Memory B cell (primary cell): Measurements from ENCODE around the gene CCDC141.

Experiments used
- ATAC-seq: fragments of 150-1000 bp; cut with Tn5 transposase; 2 replicates; pipeline ENCODE4 v1.10.0; 2021; ENCODE audit warnings: low read depth, mild to moderate bottlenecking, moderate library complexity
- DNase-seq, 2 donors: peaks; one replicate each; pipeline ENCODE4 v3.0.0; 2022; ENCODE audit warnings: low spot score in 2 of 2
- H3K27ac Mint-ChIP-seq: one replicate; pipeline ENCODE4 v1.8.0; 2022; ENCODE audit warnings: mild to moderate bottlenecking, moderate library complexity, mixed read lengths
- H3K27me3 Mint-ChIP-seq: one replicate; pipeline ENCODE4 v1.8.0; 2022; ENCODE audit warnings: mixed read lengths
- H3K36me3 Mint-ChIP-seq: one replicate; pipeline ENCODE4 v1.8.0; 2022; ENCODE audit warnings: mild to moderate bottlenecking, mixed read lengths
- H3K4me1 Mint-ChIP-seq: one replicate; pipeline ENCODE4 v1.8.0; 2022; ENCODE audit warnings: mixed read lengths
- H3K4me3 Mint-ChIP-seq: one replicate; pipeline ENCODE4 v1.8.0; 2022; ENCODE audit warnings: mild to moderate bottlenecking, moderate library complexity, mixed read lengths
- H3K9me3 Mint-ChIP-seq: one replicate; pipeline ENCODE4 v1.8.0; 2022; ENCODE audit warnings: mixed read lengths

Gene CCDC141

GRCh38 chr2:178874529-178875240 is 175.3 kb downstream of the CCDC141 start:
- Mint-ChIP-seq H3K4me3 (no peak overlapping the region), H3K36me3 (peaks cover 19% of the 10 kb centered on the region), H3K27ac (no peak overlapping the region), H3K27me3 (no peaks in the 10 kb centered on the region), H3K9me3 (no peaks in the 10 kb centered on the region), H3K4me1 (no peaks in the 10 kb centered on the region)
- DNase-seq (no peak), ATAC-seq (no peak)

DNA sequence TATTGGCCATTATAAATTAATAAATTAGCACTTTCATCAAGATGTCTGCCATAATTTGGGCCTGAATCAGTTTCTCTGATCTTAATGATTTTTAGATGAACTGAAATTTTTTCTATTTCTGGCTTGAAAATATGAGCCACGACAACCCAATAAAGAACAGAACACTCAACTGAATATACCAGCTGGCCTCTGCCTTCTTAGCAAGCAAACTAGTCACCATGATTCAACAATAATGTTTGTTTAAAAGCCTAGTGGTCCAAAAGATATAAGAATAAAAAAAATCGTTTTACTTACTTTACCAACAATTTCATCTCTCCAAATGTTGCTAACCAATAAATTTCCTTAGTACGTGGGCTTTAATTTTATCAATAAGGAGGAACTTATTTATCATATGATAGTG is 176.0 kb downstream of the CCDC141 start:
- no peak for ATAC-seq

GRCh38 chr2:178871536-178871935 is 178.4 kb downstream of the CCDC141 start:
- ATAC-seq (no peak), DNase-seq (no peak)
- no peak overlapping the region for H3K27ac Mint-ChIP-seq
- no peak overlapping the region for H3K4me3 Mint-ChIP-seq
- H3K4me1 Mint-ChIP-seq: no peaks in the 10 kb centered on the region
- H3K36me3 Mint-ChIP-seq: peaks cover 21% of the 10 kb centered on the region
- H3K9me3 Mint-ChIP-seq: no peaks in the 10 kb centered on the region
- H3K27me3 Mint-ChIP-seq: no peaks in the 10 kb centered on the region

More for the DNA sequence above, 176.0 kb downstream of the CCDC141 start:
- Mint-ChIP-seq H3K27me3 (no peaks in the 10 kb centered on the region), H3K4me1 (no peaks in the 10 kb centered on the region), H3K4me3 (no peak overlapping the region), H3K36me3 (peaks cover 16% of the 10 kb centered on the region), H3K9me3 (no peaks in the 10 kb centered on the region), H3K27ac (no peak overlapping the region)
- no peak for DNase-seq

GRCh38 chr2:178870703-178871102 is 179.2 kb downstream of the CCDC141 start:
- Mint-ChIP-seq H3K4me1 (no peaks in the 10 kb centered on the region), H3K27me3 (no peaks in the 10 kb centered on the region), H3K4me3 (no peak overlapping the region), H3K9me3 (no peaks in the 10 kb centered on the region), H3K36me3 (peaks cover 22% of the 10 kb centered on the region), H3K27ac (no peak overlapping the region)
- no peak for DNase-seq
- ATAC-seq: no peak

DNA sequence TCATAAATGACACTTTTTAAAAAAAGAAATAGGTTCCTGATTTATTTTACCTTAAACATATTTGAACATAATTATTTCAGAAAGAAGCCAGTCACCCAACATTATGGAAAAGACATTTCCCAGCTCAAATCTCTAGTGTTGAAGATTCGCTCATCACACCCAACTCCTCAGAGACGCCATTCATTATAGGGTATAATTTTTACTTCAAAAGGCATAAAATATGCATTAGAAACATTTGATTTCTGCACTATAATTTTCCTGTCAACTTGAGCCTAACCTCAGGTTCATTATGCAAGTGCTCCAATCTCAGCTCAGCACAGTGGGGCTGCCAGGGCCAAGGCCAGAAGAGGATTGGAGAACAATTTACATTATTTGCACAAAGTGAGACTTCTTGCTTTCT is 183.9 kb downstream of the CCDC141 start:
- H3K27ac Mint-ChIP-seq: no peak overlapping the region
- H3K9me3 Mint-ChIP-seq: no peaks in the 10 kb centered on the region
- no peaks in the 10 kb centered on the region for H3K4me1 Mint-ChIP-seq
- H3K4me3 Mint-ChIP-seq: no peak overlapping the region
- DNase-seq (no peak), ATAC-seq (no peak)
- no peaks in the 10 kb centered on the region for H3K27me3 Mint-ChIP-seq
- peaks cover 40% of the 10 kb centered on the region for H3K36me3 Mint-ChIP-seq

DNA sequence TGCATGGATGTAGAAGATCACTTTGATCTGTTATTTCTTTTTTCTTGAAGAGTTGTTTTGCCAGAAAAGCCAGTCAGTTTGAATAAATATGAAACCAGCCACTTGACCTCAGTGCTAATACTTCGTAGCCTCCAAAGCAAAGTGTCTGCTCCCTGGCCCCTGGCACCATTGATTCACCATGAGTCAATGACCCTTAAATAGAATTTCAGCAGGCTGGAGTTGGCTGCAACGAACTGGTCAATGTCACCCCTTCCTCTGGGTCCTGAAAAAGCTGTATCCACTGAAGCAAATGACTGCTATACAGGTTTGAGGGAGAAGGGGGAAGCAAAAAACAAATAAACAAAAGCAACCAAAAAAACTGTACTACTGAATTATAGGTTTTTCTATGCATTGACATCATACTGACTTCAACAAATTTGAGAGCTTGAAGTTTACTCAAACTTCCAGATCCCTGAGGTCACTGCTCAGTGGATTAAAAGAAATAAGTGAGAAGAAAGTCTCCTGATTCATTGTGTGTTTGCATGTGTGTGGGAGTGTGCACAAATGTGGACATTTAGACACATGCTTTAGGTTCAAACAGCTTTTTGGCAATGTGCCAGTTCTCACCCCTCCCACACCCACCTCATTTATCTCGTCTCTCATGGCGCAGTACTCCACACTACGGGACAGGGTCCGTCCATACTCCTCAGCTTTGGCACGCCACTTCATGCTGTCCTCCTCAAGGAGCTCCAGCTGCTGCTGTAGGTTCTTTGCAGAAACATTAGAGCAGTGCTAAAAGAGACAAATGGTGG is 184.6 kb downstream of the CCDC141 start:
- H3K27ac Mint-ChIP-seq: no peak overlapping the region
- no peaks in the 10 kb centered on the region for H3K4me1 Mint-ChIP-seq
- no peak overlapping the region for H3K4me3 Mint-ChIP-seq
- ATAC-seq: no peak
- H3K9me3 Mint-ChIP-seq: no peaks in the 10 kb centered on the region
- no peaks in the 10 kb centered on the region for H3K27me3 Mint-ChIP-seq
- DNase-seq: no peak
- peaks cover 35% of the 10 kb centered on the region for H3K36me3 Mint-ChIP-seq

GRCh38 chr2:178863856-178864620 is 185.9 kb downstream of the CCDC141 start:
- Mint-ChIP-seq H3K36me3 (peaks cover 32% of the 10 kb centered on the region), H3K9me3 (no peaks in the 10 kb centered on the region), H3K4me1 (no peaks in the 10 kb centered on the region), H3K4me3 (no peak overlapping the region), H3K27ac (no peak overlapping the region), H3K27me3 (no peaks in the 10 kb centered on the region)
- ATAC-seq (no peak), DNase-seq (no peak)

DNA sequence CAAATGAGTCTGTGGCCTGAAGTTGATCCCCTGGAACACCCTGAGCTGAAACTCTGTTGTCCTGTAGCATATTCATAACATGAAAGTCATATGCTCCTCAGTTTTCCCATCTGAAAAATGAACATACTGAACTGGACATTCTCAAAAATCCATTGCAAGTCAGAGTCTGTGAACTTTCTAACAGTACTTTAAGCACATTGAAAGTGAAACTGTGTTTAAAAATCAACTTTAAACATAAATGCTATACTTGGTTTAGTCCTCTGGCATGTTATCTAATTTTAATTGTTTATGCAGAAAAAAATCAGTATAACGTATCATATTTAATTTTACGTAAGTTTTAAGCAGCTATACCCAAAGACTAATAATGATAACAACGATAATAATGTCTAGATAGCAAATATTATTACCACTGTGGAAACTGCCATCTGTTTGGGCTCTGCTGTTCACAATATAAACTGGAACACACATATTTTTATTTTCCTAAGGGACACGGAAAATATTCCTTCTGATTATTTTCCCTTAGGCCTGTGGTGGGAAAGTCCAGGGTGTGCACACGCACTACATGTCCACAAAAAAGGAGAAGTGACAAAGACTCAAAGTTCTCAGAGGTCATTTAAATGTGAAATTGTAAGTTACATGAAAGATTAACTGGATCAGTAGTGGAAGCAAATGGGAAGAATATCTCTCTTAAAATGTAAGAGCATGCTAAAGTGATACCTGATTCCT is 186.6 kb downstream of the CCDC141 start:
- no peaks in the 10 kb centered on the region for H3K9me3 Mint-ChIP-seq
- no peak for DNase-seq
- ATAC-seq: no peak
- H3K36me3 Mint-ChIP-seq: peaks cover 29% of the 10 kb centered on the region
- no peak overlapping the region for H3K4me3 Mint-ChIP-seq
- H3K27ac Mint-ChIP-seq: no peak overlapping the region
- H3K4me1 Mint-ChIP-seq: no peaks in the 10 kb centered on the region
- H3K27me3 Mint-ChIP-seq: no peaks in the 10 kb centered on the region

DNA sequence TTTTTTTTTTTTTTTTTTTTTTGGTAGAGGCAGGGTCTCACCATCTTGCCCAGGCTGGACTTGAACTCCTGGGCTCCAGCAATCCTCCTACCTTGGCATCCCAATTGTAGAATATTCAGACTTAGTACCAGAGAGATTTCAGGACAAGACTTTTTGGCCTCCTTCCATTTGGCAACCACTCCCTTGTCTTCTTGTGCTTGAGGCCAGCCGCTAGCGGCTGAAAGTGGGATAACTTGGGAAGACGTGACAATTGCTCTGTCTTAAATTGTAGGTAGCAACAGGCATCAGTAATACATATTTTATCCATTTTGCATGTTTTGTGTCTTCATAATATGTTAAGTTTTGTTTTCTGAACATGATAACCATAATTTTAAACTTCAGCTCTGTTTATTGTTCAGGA is 189.4 kb downstream of the CCDC141 start:
- no peak overlapping the region for H3K4me3 Mint-ChIP-seq
- H3K27me3 Mint-ChIP-seq: no peaks in the 10 kb centered on the region
- no peaks in the 10 kb centered on the region for H3K9me3 Mint-ChIP-seq
- DNase-seq: no peak
- no peak for ATAC-seq
- no peak overlapping the region for H3K27ac Mint-ChIP-seq
- no peaks in the 10 kb centered on the region for H3K4me1 Mint-ChIP-seq
- peaks cover 30% of the 10 kb centered on the region for H3K36me3 Mint-ChIP-seq

GRCh38 chr2:178859730-178860129 is 190.2 kb downstream of the CCDC141 start:
- peaks cover 27% of the 10 kb centered on the region for H3K36me3 Mint-ChIP-seq
- H3K4me3 Mint-ChIP-seq: no peak overlapping the region
- no peak for ATAC-seq
- no peak for DNase-seq
- no peak overlapping the region for H3K27ac Mint-ChIP-seq
- no peaks in the 10 kb centered on the region for H3K4me1 Mint-ChIP-seq
- H3K27me3 Mint-ChIP-seq: no peaks in the 10 kb centered on the region
- H3K9me3 Mint-ChIP-seq: no peaks in the 10 kb centered on the region

- ATAC-seq (no peak), DNase-seq (no peak)
- Mint-ChIP-seq H3K27me3 (no peaks in the 10 kb centered on the region), H3K4me3 (no peak overlapping the region), H3K36me3 (peaks cover 23% of the 10 kb centered on the region), H3K27ac (no peak overlapping the region), H3K4me1 (no peaks in the 10 kb centered on the region), H3K9me3 (no peaks in the 10 kb centered on the region)
Measured at GRCh38 chr2:178858896-178859625, 190.9 kb downstream of the CCDC141 start.

DNA sequence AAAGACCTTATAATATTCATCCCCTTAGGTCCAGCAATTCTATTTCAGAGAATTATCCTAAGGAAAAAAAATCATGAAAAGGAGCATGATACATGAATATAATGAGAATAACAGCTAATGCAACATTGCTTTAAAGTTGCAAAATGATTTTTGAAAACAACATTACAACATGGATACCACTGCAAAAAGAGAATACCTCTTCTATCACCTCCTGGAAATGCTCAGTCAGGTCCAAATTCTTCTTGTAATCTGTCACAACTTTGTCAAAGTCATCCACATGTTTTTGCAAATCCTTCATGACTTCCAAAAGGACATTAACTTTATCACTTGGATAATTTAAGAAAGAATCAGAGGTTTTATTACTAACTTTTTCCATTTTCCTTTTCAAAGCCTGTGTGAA is 194.8 kb downstream of the CCDC141 start:
- no peaks in the 10 kb centered on the region for H3K4me1 Mint-ChIP-seq
- H3K27ac Mint-ChIP-seq: no peak overlapping the region
- no peak for ATAC-seq

GRCh38 chr2:178848335-178848734 is 201.6 kb downstream of the CCDC141 start:
- no peak overlapping the region for H3K4me3 Mint-ChIP-seq
- ATAC-seq (no peak), DNase-seq (no peak)
- H3K27me3 Mint-ChIP-seq: no peaks in the 10 kb centered on the region
- H3K27ac Mint-ChIP-seq: no peak overlapping the region
- H3K36me3 Mint-ChIP-seq: peaks cover 38% of the 10 kb centered on the region
- H3K4me1 Mint-ChIP-seq: no peaks in the 10 kb centered on the region
- peaks cover 6% of the 10 kb centered on the region for H3K9me3 Mint-ChIP-seq

More for the DNA sequence above, 194.8 kb downstream of the CCDC141 start:
- DNase-seq: no peak
- no peaks in the 10 kb centered on the region for H3K9me3 Mint-ChIP-seq
- H3K27me3 Mint-ChIP-seq: no peaks in the 10 kb centered on the region
- no peak overlapping the region for H3K4me3 Mint-ChIP-seq
- peaks cover 23% of the 10 kb centered on the region for H3K36me3 Mint-ChIP-seq
